Stimulated activated CD4-positive, alpha-beta T cell treated with anti-CD3 and anti-CD28 coated beads, TNF-alpha, amount 100 ng/mL, for 24 hours (primary cell): ENCODE data around the gene HERC3.

ENCODE experiments used
- DNase-seq, 3 experiments: peaks; one replicate each; pipeline ENCODE4 v3.0.0-alpha.2; 2020; ENCODE audit warnings: low read depth in 3 of 3

HERC3 gene

GRCh38 chr4:88591787-88592599 lies at the start of gene HERC3:
Gene HERC3, plus strand, starts transcription at chr4:88592480. Its CDS starts 13,344 bp downstream, at chr4:88605824.
- DNase-seq: peak; percentile 76 to 87 (median 79)

- no peak for DNase-seq
Observed at GRCh38 chr4:88549815-88550214, 42.5 kb upstream of the HERC3 start.

- DNase-seq: no peak
Observed at GRCh38 chr4:88567591-88567990, 24.7 kb upstream of the HERC3 start.

GRCh38 chr4:88570001-88570400 lies 22.3 kb upstream of the HERC3 start:
- no peak for DNase-seq

GRCh38 chr4:88573276-88573980 lies 18.9 kb upstream of the HERC3 start:
- no peak for DNase-seq

GRCh38 chr4:88573995-88574394 lies 18.3 kb upstream of the HERC3 start:
- no peak for DNase-seq

- DNase-seq: no peak
Observed at GRCh38 chr4:88575186-88575585, 17.1 kb upstream of the HERC3 start.

GRCh38 chr4:88582493-88582892 lies 9.8 kb upstream of the HERC3 start:
- no peak for DNase-seq

- DNase-seq: no peak
Observed at GRCh38 chr4:88583631-88584470, 8.4 kb upstream of the HERC3 start.

- DNase-seq: no peak
Observed at GRCh38 chr4:88584471-88584900, 7.8 kb upstream of the HERC3 start.

GRCh38 chr4:88585917-88586316 lies 6.4 kb upstream of the HERC3 start:
- DNase-seq: no peak

GRCh38 chr4:88587306-88587705 lies 5.0 kb upstream of the HERC3 start:
- no peak for DNase-seq

GRCh38 chr4:88592600-88593448 lies 544 bp downstream of the HERC3 start:
- peak; percentile 66 to 88 (median 70) for DNase-seq

- no peak for DNase-seq
Observed at GRCh38 chr4:88597970-88598660, 5.8 kb downstream of the HERC3 start.

- DNase-seq: no peak
Observed at GRCh38 chr4:88599298-88599697, 7.0 kb downstream of the HERC3 start.

- no peak for DNase-seq
Observed at GRCh38 chr4:88599714-88600113, 7.4 kb downstream of the HERC3 start.

- DNase-seq: no peak
Observed at GRCh38 chr4:88600176-88600838, 8.0 kb downstream of the HERC3 start.

- DNase-seq: no peak
Observed at GRCh38 chr4:88604978-88605678, 12.8 kb downstream of the HERC3 start.

GRCh38 chr4:88605736-88606135 lies 13.5 kb downstream of the HERC3 start:
- no peak for DNase-seq
